NCI-H146 treated with DMSO at 0.1 percent for 48 hours (cell line): Measurements from ENCODE around the gene AAR2.

ENCODE experiments used
- DNase-seq: peaks from one replicate; lab custom pipeline; 2025; ENCODE audit not compliant: unreplicated experiment; lab: John Stamatoyannopoulos, UW

The AAR2 gene

GRCh38 chr20:36275441-36276189, 39.3 kb downstream of the AAR2 start:
- no peak for DNase-seq

GRCh38 chr20:36277546-36277945, 41.3 kb downstream of the AAR2 start:
- no peak for DNase-seq

GRCh38 chr20:36279362-36279761, 43.1 kb downstream of the AAR2 start:
- DNase-seq: no peak

GRCh38 chr20:36279776-36280175, 43.5 kb downstream of the AAR2 start:
- no peak for DNase-seq

- no peak for DNase-seq
Measured at GRCh38 chr20:36281785-36282380, 45.6 kb downstream of the AAR2 start.

GRCh38 chr20:36284751-36285150, 48.5 kb downstream of the AAR2 start:
- DNase-seq: no peak

- DNase-seq: no peak
Measured at GRCh38 chr20:36285746-36286447, 49.6 kb downstream of the AAR2 start.

- no peak for DNase-seq
Measured at GRCh38 chr20:36297656-36298055, 61.4 kb downstream of the AAR2 start.

GRCh38 chr20:36298061-36298460, 61.8 kb downstream of the AAR2 start:
- DNase-seq: no peak

GRCh38 chr20:36298795-36299339, 62.6 kb downstream of the AAR2 start:
- DNase-seq: no peak

GRCh38 chr20:36299459-36299858, 63.2 kb downstream of the AAR2 start:
- no peak for DNase-seq

GRCh38 chr20:36301359-36302119, 65.3 kb downstream of the AAR2 start:
- DNase-seq: no peak

GRCh38 chr20:36303020-36303595, 66.8 kb downstream of the AAR2 start:
- no peak for DNase-seq

GRCh38 chr20:36303831-36304230, 67.6 kb downstream of the AAR2 start:
- DNase-seq: no peak

GRCh38 chr20:36304786-36305495, 68.7 kb downstream of the AAR2 start:
- no peak for DNase-seq

- no peak for DNase-seq
Measured at GRCh38 chr20:36305602-36306551, 69.6 kb downstream of the AAR2 start, which contains the start of gene DLGAP4. TSS of gene DLGAP4 (plus strand) at chr20:36306339. CDS start at chr20:36431718, 125,379 bp downstream.
